IPS-NIHi7 (cell line): ENCODE measurements around the gene MRPL2.
"Not testable (repeated sequence)": the region's sequence is repeated elsewhere in the genome, so short reads cannot be mapped to it uniquely, and the experiment has no call there.

Source experiments
- DNase-seq: peaks from one replicate; pipeline ENCODE4 v3.0.0; 2012; ENCODE audit warnings: mixed read lengths; ENCODE audit errors: extremely low spot score

The MRPL2 gene

DNA sequence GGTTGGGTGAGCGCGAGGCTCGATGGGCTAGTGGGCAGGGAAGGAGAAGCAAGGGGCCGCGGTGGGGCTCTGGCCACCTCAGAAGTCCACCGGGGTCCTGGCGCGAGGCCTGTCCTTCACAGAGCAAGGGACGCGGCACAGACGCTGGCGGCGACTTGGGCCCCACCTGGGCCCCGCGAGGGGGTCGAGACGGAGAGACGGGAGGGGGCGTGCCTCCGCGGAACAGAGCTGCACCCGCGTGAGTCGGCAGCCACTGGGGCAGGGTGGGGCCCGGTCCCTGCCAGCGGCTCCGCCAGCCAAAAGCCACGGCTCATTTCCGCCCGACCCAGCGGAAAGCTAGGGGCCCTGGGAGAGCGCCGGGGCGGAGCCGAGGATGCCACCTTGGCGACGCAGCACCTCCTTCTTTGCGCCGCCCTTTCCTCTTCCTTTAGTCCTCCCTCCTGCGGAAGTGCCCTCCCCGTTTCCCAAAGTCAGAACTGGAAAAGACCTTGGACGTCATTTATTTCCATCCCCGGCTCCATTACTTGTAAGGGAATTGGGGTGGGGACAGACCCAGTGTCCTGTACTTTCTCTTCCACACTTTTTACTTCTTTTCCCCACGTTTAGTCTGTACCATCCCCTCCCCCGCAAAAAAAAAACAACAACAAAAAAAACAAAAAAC is 5.6 kb downstream of the MRPL2 start, which contains the start of gene CUL7:
TSS of gene CUL7 (minus strand) at position 307 of the 661 bp plus-strand sequence. CDS start 1,063 bp downstream, outside the sequence.
- DNase-seq = peak; percentile 99

- DNase-seq = peak; percentile 49
Observed at GRCh38 chr6:43052842-43053544, 6.2 kb downstream of the MRPL2 start.

DNA sequence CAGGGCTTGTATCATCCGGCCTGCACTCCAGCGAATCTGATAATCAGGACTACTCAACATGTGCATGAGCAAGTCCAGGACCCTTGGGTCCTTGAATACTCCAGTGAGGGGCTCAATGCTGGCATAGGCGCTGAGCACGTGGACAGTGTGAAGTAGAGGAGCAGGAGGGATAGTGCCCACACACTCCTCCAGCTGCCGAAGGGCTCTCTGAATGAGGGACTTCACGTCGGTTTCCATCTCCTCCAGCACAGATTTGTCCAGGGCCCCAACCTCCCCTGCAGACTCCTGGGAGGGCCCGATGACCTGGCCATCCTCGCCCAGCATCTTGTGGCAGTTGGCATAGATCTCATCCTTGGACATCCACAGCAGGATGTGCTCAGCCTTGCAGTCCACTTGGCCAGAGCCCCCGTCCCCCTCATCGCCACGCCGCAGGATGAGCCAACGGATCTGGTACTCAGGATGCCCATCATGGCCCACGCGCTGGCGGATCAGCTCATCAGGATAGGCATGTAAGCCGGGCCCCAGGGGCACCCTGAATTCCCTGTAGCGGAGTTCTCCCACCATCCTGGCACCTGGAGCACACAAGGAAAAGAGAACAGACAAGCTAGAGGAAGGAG is 6.9 kb downstream of the MRPL2 start:
- DNase-seq = no peak

DNA sequence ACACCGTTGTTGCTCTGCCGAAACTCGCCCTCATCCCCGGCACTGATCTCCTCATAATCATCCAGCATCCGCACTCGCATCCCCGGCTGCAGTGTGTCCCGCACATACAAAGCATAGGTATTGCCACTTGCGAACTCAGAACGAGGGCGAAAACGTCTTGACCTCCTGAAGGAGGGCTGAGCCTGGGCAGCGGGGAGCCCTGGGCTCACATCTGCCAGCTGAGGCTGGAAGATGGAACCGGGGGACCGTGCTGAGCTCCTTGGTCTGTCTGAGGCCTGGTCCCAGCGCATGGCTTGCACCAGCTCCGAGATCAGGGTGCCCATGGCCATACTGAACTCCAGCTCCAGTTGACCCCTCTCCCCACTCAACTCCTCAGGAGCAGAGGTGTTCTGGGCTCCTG is 8.3 kb downstream of the MRPL2 start:
- no peak for DNase-seq

DNA sequence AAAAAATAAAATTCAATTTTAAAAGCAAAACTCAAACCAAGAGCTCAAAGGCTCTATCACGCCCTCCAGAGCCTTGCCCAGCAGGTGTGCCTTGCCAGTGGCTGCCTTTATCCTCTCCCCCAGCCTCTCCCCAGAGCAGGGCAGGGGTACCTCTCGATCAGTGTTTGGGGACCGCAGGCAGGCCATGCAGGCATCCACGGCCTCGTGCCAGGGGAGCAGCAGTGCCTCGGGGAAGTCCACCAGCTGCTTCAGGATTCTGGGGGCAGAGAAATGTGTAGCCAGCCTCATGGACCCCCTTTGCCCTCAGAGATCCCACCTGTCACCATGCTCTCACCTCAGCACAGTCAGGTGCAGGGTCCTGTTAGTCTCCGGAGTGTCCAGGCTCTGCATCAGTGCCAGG is 11.2 kb downstream of the MRPL2 start:
- no peak for DNase-seq

DNA sequence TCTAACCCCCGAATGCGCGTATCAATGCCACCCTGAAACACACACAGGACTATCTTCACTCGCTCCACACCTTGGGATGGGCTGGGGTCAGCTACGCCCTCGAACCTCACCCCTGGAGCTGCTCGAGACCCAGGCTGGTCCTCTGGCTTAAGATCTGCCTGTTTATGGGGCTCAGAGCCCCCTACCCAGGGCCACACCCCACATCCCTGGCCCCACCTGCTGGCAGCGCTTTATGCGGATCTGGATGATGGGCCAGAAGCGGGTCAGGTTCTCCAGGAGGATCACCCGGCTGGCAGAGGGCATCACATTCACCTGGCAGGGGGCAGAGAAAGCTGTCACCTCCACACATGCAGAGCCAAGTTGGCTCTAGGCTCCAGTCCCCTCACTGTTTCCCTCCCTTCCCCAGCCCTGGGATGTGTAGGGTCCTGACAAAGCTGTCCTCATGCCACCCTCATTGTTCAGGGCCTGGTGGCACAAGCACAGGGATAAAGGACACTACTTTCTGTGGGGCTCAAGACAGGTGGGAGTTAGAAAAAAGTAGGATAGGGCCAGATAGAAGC is 13.8 kb downstream of the MRPL2 start:
- no peak for DNase-seq

DNA sequence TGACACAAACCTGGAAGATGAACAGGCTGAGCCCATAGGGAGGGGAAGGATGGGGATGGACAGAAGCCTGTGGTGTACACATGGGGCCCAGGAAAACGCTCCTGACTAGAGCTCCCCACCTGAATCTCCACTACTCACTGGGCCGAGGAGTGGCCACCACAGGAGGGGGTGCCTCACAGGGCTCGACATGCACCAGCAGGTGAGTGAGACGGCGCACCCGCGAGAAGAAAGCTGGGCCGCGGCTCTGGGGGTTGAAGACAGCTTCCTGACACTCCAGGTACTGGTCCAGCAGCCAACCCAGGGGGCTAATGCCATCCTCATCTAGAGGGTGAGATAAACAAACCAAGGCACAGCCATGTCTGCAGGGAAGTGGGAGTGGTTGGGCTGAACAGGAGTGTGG is 15.9 kb downstream of the MRPL2 start:
- no peak for DNase-seq

- DNase-seq = not testable (repeated sequence)
Observed at GRCh38 chr6:43041475-43041874, 17.8 kb downstream of the MRPL2 start.

- no peak for DNase-seq
Observed at GRCh38 chr6:43040542-43041257, 18.5 kb downstream of the MRPL2 start.

DNA sequence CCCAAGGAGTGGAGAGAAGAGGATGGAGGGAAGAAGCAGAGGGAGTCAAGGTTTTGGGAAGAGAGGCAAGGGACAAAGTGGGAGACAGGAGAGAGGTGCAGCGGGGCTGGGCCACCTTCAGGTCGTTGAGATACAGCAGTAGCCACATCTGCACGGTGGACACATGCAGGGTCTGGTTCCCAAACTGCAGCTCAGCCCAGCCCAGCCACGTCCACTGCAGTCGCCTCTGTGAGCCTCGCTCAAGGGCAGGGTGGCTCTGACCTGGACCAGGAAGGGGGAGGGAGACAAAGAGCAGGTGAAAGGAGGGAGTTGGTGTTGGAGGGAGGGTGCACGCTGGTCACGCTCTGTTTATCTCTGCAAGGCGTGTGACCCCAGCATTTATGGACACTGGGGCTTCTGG is 20.5 kb downstream of the MRPL2 start:
- no peak for DNase-seq

GRCh38 chr6:43037706-43038105 is 21.5 kb downstream of the MRPL2 start:
- no peak for DNase-seq

- DNase-seq = no peak
Observed at GRCh38 chr6:43037197-43037596, 22.0 kb downstream of the MRPL2 start.

DNA sequence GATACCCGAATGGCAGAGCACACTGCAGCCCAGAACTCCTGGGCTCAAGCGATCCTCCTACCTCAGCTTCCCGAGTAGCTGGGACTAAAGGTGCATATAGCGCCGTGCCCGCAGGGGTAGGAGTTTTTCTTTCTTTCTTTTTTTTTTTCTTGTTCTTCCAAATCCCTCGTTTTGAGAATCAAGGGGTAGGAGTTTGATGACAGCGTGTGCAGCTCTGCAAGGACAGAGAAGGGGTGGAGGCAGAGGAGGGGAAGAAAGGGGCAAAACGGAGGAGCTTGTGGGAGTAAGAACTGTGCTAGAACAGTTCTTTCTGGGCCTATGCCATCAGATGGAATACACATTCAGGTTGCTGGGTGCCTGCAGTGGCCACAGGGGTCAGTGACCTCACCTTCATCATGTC is 22.5 kb downstream of the MRPL2 start:
- no peak for DNase-seq

DNA sequence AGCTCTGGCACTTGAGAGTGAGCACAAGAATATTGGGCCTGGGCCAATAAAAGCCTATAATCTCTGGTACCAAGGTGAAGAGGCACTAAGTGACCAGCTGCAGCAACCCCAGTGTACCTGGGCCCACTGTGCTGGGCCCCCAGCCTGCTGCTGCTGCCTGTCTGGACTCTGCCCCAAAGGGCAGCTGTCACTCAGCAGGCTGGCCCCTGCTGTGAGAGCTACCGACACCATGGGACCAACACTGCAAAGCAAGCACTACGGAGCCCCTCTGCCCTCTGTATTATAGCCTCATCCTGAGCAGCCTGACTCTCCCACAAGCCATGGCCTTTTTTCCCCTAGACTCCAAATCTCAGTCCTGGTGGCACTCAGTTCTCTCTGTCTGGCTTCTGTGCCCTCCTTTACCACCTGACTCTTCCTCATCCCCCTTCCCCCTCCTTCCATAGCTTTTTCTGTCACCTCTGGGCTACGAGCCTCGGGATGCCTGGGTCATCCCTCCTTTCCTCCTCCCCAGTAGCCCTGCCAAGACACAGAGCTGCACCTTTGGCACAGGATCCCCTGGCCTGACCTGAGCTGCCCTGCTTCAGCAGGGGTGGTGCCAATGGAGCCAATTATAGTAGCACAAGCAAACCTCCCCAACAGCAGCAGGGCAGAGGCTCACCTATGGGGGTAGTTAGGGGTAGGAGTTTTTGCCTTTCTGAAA is 23.6 kb downstream of the MRPL2 start:
- no peak for DNase-seq

DNA sequence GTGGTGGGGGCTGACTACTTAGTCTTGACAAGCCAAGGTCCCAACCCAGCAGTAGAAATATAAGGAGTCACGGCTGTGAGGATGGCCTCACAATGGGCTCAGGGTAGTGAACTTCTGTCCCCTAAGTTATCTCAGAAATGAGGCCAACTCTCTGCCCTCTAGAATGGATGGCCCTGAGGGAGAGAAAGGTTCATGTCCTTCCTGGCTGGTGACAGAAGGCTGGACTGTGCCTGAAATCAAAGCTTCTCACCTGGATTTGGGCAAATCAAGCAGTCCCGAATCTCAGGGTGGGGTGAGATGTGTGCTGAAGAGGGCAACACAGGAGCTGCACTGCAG is 25.1 kb downstream of the MRPL2 start:
- no peak for DNase-seq

DNA sequence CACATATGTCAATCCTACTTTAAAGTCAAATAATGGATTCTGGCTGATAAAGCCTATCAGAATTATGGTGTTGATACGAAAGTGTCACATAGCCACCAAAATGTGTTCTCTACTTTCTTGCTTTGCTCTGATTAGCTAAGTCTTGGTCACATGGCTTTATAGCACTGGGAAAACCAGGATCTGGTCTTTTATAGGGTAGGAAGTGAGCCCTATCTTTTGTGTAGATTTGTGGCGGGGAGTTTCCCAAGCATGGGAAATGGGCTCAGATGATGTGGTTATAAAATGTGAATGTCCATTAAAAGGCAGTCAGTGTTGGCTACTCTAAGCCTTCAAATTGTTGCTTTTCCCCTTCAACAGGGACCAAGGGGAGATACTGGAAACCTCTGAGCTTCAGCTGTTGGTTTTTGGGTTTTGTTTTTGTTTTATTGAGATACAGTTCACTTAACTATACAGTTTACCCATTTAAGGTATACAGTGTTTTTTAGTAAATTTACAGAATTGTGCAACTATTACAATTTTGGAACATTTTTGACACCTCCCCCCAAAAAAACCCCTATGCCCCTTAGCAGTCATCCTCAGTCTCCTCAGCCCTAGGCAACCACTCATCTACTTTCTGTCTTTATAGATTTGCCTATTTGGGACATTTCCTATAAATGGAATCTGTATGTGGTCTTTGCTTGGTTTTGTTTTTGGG is 25.6 kb downstream of the MRPL2 start:
- no peak for DNase-seq

DNA sequence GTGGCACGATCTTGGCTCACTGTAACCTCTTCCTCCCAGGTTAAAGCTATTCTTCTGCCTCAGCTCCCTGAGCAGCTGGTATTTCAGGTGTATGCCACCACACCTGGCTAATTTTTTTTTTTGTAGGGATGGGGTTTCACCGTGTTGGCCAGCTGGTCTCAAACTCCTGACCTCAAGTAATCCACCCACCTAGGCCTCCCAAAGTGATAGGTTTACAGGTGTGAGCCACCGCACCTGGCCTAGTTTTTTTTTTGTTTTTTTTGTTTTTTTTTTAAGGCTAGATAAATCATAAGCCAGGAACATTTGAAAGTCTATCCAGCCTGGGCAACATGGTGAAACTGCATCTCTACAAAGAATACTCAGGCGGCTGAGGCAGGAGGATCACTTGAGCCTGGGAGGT is 26.9 kb downstream of the MRPL2 start:
- no peak for DNase-seq

DNA sequence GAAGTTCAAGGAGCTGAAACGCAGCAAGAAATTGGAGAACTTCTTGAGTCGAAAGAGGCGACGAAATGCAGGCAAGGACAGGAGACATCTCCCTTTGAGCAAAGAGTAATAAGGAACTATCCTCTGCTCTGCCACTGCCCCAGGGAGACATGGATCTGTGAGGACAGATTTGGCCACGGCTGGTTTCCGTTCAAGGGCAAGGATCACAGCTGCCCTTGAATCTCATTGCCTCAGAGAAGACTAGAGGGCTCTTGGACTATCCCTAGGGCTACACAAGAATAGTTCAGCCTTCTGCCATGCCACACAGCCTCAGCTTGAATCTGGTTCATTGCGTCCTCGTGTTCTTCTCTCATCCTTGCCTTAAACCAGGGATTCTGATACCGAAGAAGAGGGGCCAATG is 30.1 kb downstream of the MRPL2 start:
- DNase-seq = no peak

DNA sequence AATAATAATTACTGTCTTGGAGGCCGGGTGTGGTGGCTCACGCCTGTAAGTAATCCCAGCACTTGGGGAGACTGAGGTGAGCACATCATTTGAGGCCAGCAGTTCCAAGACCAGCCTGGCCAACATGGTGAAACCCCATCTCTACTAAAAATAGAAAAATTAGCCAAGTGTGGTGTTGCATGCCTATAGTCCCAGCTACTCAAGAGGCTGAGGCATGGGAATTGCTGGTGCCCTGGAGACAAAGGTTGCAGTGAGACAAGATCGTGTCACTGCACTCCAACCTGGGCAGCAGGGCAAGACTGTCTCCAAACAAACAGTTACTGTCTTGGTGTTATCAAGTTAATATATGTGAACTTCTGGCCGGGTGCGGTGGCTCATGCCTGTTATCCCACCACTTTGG is 32.9 kb downstream of the MRPL2 start:
- no peak for DNase-seq

DNA sequence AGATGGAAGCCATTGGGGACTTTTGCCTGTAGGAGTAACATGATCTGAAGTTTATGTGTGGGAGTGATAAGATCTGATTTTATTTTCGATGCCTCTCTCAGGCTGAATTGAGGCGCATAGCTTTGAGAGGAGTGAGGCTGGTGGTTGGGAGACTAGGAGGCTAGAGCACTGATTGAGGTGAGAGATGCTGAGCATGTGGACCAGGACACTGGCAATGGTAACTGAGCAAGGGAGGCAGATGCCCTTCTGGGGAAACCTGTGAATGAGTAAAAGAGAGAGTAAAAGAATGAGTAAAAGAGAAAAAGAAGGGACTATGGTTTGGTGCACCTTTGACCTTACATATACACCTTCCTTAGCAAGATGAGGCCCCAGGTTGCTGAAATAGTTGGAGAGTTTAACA is 34.8 kb downstream of the MRPL2 start:
- no peak for DNase-seq
